ENCODE data around the gene TXNDC16.
"Not testable (repeated sequence)": the region's sequence is repeated elsewhere in the genome, so short reads cannot be mapped to it uniquely, and the experiment has no call there.

Gene TXNDC16, protein sequence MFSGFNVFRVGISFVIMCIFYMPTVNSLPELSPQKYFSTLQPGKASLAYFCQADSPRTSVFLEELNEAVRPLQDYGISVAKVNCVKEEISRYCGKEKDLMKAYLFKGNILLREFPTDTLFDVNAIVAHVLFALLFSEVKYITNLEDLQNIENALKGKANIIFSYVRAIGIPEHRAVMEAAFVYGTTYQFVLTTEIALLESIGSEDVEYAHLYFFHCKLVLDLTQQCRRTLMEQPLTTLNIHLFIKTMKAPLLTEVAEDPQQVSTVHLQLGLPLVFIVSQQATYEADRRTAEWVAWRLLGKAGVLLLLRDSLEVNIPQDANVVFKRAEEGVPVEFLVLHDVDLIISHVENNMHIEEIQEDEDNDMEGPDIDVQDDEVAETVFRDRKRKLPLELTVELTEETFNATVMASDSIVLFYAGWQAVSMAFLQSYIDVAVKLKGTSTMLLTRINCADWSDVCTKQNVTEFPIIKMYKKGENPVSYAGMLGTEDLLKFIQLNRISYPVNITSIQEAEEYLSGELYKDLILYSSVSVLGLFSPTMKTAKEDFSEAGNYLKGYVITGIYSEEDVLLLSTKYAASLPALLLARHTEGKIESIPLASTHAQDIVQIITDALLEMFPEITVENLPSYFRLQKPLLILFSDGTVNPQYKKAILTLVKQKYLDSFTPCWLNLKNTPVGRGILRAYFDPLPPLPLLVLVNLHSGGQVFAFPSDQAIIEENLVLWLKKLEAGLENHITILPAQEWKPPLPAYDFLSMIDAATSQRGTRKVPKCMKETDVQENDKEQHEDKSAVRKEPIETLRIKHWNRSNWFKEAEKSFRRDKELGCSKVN

DNA sequence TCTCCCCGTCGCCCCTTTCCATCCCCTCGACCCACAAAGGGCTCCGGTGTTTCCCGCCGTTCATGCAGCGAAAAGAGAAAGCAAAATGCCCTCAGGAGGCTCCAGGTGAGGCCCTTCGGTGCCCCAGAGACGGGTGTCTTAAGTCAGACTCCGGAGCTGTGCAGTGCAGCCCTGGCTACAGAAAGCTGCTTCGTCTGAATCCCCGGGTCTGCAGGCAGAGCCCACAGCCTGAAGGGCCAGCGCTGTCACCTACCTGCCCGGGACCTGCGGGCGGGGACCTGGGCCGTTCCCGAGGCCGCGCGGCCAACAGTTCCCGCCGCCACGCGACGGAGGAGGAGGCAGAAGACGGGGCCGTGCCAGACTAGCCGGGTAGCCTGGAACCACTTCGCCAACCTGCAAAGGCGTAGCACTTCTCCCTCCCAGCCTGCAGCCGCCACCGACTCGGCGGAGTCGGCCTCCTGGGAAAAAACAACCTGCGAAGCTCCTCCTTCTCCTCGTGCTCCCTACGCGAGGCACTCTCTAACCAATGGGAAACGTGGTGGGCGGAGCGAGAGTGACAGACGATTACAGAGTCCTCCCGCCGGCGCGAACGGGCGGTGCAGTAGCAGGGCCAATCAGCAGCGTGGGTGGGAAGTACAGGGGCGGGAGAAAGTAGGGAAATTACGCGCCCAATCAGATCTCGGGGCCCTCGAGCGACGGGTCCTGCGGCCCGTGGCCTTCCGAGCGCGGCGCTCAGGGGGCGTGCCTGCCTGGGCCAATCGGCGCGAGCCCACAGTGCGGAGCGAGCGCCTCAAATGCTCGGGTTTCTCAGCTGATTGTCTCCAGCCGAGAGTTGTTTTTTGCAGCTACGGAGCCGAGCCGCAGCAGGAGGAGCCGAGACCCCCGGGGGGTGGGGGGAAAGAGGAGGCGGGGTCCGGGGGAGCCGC, at the start of gene TXNDC16, which contains the start of gene GPR137C:
TXNDC16 (minus strand) TSS at position 443 of the 926 bp plus-strand sequence. CDS start 8,948 bp downstream, outside the sequence.
GPR137C (plus strand) TSS at position 774 of the 926 bp plus-strand sequence. CDS start 312 bp downstream, outside the sequence.
- DNase-seq = peak; percentile 99

DNA sequence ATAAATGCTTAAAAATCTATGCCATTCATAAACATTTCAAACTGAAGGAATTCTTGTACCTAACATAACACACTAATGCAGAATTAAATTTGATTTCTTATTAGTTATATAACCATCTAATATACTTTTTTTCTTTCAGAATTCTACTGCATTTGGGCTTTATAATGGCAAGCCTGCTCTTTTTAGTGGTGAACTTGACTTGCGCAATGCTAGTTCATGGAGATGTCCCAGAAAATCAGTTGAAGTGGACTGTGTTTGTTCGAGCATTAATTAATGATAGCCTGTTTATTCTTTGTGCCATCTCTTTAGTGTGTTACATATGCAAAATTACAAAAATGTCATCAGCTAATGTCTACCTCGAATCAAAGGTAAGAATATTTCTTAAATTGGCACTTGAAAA, 47.7 kb upstream of the TXNDC16 start:
- DNase-seq = no peak

DNA sequence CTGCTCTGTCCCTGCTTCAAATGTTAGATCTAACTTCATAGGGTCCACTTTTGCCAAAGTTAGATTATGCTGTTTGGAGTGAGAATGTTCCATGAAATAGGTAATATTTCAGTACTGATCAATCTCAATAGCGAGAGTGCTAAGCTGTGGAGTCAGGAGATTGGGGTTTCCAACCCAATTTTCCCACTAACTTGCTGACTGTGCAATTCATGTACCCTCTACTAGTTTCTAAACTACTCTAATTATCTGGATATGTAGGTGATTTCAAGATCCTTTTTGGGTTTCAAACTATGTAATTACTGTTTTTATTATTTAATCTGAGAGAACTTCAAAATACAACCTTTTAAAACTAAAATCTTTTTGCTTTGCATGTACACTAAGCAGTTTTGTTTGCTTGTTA, 46.3 kb upstream of the TXNDC16 start:
- DNase-seq = no peak

DNA sequence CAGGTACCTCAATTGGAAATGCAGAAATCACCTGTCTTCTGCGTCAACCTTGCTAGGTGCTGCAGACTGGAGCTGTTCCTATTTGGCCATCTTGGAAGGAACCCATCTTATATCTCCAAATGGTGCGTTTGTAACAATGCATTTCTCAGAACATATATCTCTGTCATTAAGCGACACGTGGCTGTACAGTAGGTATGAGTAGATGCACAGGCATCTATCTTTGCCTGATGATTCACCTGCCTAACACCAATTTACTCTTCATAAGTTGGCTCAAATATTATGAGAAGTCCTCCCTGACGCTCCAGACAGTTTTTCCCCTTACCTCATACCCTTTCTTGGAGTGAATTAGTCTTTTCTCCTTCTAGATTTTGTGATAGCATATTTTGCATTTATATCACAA, 44.6 kb upstream of the TXNDC16 start:
- DNase-seq = no peak

DNA sequence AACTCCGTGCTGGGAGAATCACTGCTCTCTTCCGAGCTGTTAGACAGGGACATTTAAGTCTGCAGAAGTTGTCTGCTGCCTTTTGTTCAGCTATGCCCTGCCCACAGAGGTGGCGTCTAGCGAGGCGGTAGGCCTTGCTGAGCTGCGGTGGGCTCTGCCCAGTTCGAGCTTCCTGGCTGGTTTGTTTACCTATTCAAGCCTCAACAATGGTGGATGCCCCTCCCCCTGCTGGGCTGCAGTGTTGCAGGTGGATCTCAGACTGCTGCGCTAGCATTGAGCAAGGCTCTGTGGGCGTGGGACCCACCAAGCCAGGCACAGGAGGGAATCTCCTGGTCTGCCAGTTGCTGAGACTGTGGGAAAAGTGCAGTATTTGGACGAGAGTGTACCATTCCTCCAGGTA, 44.0 kb upstream of the TXNDC16 start:
- no peak for DNase-seq

- DNase-seq = no peak
Observed at GRCh38 chr14:52590318-52590717, 38.0 kb upstream of the TXNDC16 start.

GRCh38 chr14:52589646-52590045, 37.3 kb upstream of the TXNDC16 start:
- no peak for DNase-seq

DNA sequence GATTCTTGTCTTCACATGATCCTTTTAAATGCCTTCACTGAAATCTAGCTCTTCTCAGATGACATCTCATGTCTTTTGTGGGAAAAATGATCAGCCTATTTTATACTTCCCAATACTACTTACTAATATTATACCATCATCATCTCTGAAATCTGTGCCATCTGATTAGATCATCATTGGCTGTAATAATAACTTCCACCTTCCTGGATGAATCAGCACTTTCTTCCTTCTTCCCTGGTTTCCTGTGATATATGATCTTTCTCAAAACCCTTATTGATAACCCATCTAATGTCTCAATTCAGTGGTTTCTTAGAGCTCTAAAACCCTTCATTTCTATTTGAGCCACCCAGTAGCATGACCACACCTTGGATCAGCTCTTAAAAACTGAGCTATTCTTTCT, 31.2 kb upstream of the TXNDC16 start:
- no peak for DNase-seq

DNA sequence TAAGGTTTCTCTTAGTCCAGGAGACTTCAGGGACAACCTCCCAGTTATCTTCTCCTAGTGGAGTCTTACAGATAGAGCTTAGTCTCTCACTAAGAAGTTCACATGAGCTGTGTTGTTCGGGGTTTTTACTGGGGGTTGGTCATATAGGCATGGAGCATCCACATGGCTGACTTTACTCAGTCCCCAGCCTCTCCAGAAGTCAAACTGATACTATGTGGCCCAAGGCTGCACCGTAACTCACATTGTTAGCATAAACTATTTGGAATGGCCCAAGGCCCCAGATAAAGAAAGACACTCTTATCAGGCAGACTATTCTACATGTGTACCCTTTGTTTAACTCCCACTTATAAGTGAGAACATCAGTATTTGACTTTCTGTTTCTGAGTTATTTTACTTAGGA, 23.6 kb upstream of the TXNDC16 start:
- DNase-seq = no peak

GRCh38 chr14:52568454-52568853, 16.1 kb upstream of the TXNDC16 start:
- DNase-seq = not testable (repeated sequence)

GRCh38 chr14:52563120-52563519, 10.8 kb upstream of the TXNDC16 start:
- no peak for DNase-seq

DNA sequence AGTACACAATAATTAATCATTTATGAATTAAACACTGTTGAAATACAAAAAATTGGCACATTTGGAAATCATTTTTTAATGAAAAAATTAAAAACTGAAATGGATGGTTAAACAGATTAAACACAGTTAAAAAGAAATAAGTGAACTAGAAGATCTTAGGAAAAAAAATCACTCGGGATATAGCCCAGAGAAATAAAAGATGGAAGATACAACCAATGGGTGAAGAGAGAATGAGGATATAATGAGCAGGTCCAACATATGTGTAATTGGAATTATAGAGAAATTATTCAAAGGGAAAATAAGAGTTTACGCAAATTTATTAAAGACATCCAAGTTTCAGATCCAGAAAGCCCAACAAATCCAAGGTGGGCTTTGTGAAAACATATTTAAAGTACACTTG, 6.4 kb upstream of the TXNDC16 start:
- no peak for DNase-seq

DNA sequence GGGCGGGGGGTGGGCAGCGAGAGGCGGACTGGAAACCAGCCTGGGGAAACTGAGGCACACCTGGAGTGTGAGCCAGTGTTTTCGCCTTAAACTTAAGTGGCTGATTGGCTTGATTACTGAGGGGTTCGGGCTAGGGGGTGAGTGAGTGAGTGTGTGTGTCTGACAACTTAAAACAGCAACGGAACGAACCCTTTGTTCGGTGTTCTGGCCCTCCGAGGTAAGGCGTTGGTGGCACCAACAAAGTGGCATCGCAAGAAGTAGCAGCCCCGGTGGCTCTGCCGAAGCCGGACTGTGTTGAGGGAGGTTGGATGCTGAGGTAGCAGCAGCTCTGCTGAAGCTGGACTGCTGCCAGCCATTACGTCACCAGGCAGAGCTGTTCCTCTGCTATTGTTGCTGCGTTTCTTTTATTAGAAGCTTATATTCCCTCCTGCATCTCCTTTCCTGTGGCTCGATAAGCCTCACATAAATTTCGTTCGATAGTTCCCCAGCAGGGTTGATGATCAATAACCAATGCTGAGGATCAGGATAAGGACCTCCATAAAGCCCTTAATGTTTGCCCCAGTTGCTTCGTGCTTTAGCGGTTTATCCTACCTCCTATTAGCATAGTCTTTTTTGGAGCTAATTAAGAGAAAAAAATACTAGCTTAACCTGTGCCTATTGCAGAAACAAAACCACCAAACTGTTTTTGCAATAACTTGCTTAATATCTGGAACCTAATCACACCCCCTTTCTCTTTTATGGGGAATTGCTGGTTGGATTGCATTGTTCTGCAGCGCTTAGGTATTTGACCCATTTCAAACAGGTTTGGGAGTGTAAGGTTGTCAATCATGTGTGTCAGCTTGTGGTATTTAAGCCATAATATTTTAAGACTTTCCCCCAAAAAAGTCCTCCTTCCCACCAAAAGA, 1.6 kb upstream of the TXNDC16 start:
- DNase-seq = peak; percentile 50

DNA sequence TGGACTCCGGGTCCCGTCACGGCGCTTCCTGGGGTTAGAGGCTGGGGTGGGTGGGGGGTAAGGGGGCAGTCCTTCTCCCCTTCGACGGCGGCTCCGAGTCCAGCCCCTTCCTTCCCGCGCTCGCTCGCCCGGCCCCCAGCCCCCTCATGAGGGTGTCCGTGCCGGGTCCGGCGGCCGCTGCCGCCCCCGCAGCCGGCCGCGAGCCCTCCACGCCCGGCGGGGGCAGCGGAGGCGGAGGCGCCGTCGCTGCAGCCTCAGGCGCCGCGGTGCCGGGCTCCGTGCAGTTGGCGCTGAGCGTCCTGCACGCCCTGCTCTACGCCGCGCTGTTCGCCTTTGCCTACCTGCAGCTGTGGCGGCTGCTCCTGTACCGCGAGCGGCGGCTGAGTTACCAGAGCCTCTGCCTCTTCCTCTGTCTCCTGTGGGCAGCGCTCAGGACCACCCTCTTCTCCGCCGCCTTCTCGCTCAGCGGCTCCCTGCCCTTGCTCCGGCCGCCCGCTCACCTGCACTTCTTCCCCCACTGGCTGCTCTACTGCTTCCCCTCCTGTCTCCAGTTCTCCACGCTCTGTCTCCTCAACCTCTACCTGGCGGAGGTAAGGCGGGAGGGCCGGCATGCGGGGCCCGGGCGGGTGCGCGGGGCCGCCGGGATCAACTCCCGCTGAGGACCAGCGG, 831 bp upstream of the TXNDC16 start:
- DNase-seq = no peak

GRCh38 chr14:52551696-52552062, 626 bp downstream of the TXNDC16 start:
- DNase-seq = peak; percentile 32

GRCh38 chr14:52551205-52551604, 1.1 kb downstream of the TXNDC16 start:
- DNase-seq = no peak

DNA sequence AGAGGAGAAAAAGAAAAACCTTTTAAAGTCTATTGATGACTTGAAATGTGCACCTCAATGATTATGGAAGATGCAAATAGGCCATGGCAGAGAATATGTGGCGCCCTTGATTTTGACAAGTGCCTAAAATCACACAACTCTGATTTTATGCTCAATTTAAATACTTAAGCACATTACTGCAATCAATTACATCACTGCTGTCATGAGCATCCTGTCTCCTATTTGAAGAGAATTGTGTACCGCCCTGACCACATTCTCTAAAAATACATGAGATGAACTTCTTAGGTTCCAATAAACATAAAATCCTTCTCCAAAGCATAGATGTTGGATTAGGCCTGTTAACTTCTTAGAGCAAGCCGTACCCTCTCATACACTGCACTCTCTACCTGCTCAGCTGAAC, 1.6 kb downstream of the TXNDC16 start:
- no peak for DNase-seq

DNA sequence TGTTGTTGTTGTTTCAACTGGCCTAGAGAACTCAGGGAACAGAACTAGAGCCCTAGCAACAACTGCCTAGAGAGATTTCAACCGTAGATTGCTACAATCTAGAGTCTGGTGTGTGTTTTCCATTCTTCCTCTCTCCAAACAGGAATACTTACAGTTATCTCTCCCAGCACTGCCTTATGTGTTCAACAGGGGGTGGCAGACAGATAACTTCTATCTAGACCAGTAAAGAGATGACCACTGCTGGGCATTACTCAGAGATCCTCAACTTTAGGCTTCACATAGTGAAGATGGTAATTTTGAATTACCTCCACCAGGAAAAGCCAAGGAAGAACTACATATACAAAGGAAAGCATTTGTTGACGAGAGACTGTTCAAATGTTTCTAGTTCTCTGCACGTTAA, 4.8 kb downstream of the TXNDC16 start:
- DNase-seq = no peak

- DNase-seq = no peak
Observed at GRCh38 chr14:52547027-52547426, 5.3 kb downstream of the TXNDC16 start.

GRCh38 chr14:52546318-52546670, 6.0 kb downstream of the TXNDC16 start:
- no peak for DNase-seq

GRCh38 chr14:52545584-52546317, 6.6 kb downstream of the TXNDC16 start:
- DNase-seq = no peak

Data from DMS 273 treated with DMSO at 0.1 percent for 48 hours (cell line).